ENCODE results near the gene NKAPD1. TPM values are rescaled to one million over a fixed set of nuclear protein-coding genes. Genes with fewer than 3 reads are reported as not detected.

NKAPD1 gene
- total RNA-seq, result 13.7 and 18.9 TPM in 2 replicates

GRCh38 chr11:112073941-112074811 lies at the start of gene NKAPD1, which contains the start of gene PIH1D2:
NKAPD1 (plus strand) TSS chr11:112074299; CDS start chr11:112075575, 1,276 bp downstream.
PIH1D2 (minus strand) TSS chr11:112074017; CDS start chr11:112073174, 843 bp downstream.

GRCh38 chr11:112024773-112025678 lies 49.1 kb upstream of the NKAPD1 start, which contains the start of gene DLAT:
DLAT (plus strand) TSS chr11:112025408; CDS start chr11:112025473, 65 bp downstream.

GRCh38 chr11:112086422-112087191 lies 12.5 kb downstream of the NKAPD1 start, which contains the start of the genes SDHD and TIMM8B:
SDHD (plus strand) TSS chr11:112086873; CDS start chr11:112086908, 35 bp downstream.
TIMM8B (minus strand) TSS chr11:112086756; CDS start chr11:112086723, 33 bp downstream.

Other genes starting within 250 kb of the NKAPD1 start
- gene ALG9, start 202.7 kb upstream of the NKAPD1 start, total RNA-seq, result 15.6 and 23.2 TPM in 2 replicates
- gene FDXACB1, start 195.1 kb upstream of the NKAPD1 start, total RNA-seq, result 1.6 and 1.9 TPM in 2 replicates
- gene CFAP68, start 194.8 kb upstream of the NKAPD1 start, total RNA-seq, result 9.5 and 13.0 TPM in 2 replicates
- 9.0 and 11.9 TPM in 2 replicates for gene CRYAB, start 162.5 kb upstream of the NKAPD1 start, total RNA-seq
- gene HSPB2, start 161.6 kb upstream of the NKAPD1 start, total RNA-seq, result 0.43 and 0.63 TPM in 2 replicates
- 0.47 TPM in 1 of 2 replicates, not detected in the other for gene C11orf52, start 155.4 kb upstream of the NKAPD1 start, total RNA-seq
- gene DIXDC1, start 137.0 kb upstream of the NKAPD1 start, total RNA-seq, result 15.3 and 15.5 TPM in 2 replicates
- 15.5 and 18.1 TPM in 2 replicates for gene DLAT, start 48.9 kb upstream of the NKAPD1 start, total RNA-seq
- gene PIH1D2, start 282 bp upstream of the NKAPD1 start, total RNA-seq, result 1.1 and 1.4 TPM in 2 replicates
- gene TIMM8B, start 12.5 kb downstream of the NKAPD1 start, total RNA-seq, result 53.4 and 67.6 TPM in 2 replicates
- gene SDHD, start 12.6 kb downstream of the NKAPD1 start, total RNA-seq, result 162 and 201 TPM in 2 replicates
- 0.32 TPM in 1 of 2 replicates, not detected in the other for gene IL18, start 89.8 kb downstream of the NKAPD1 start, total RNA-seq
- gene TEX12, start 93.1 kb downstream of the NKAPD1 start, total RNA-seq, result 0.16 TPM in 1 of 2 replicates, not detected in the other
- 0.86 and 0.95 TPM in 2 replicates for gene BCO2, start 101.2 kb downstream of the NKAPD1 start, total RNA-seq
- 24.5 and 30.1 TPM in 2 replicates for gene PTS, start 152.1 kb downstream of the NKAPD1 start, total RNA-seq
- not detected in 2 replicates for gene PLET1, start 186.6 kb downstream of the NKAPD1 start, total RNA-seq

Data from bronchial smooth muscle cell (primary cell).